ENCODE data around the gene SFTPB.
"Not testable (repeated sequence)": the region's sequence is repeated elsewhere in the genome, so short reads cannot be mapped to it uniquely, and the experiment has no call there.

Gene SFTPB

GRCh38 chr2:85673716-85674375 is 5.8 kb upstream of the SFTPB start:
- H3K4me3 ChIP-seq (ENCODE audit: low read depth, low read length): no peak overlapping the region
- TF ChIP-seq CTCF (IDR thresholded peaks at IDR 0.05; ENCODE audit: insufficient read depth, low read length, missing control alignments): no peak
- ChIA-PET POLR2A (no interaction called here), CTCF (interaction anchor here (1.0 to 16.4 kb wide), 10 partner anchors 10 to 143 kb away, joined by 3 to 207 read pairs (median 6); no protein-coding TSS in a partner anchor)
- DNase-seq (ENCODE audit: low read depth, low spot score): no peak

- POLR2A ChIA-PET: no interaction called here
- TF ChIP-seq CTCF (IDR thresholded peaks at IDR 0.05; ENCODE audit: insufficient read depth, low read length, missing control alignments): no peak
- CTCF ChIA-PET: interaction anchor here (1.1 to 16.4 kb wide), 4 partner anchors 12 to 43 kb away, joined by 5 to 207 read pairs (median 8); no protein-coding TSS in a partner anchor
- no peak for DNase-seq (ENCODE audit: low read depth, low spot score)
- no peak overlapping the region for H3K4me3 ChIP-seq (ENCODE audit: low read depth, low read length)
Observed at GRCh38 chr2:85672456-85672855, 4.5 kb upstream of the SFTPB start.

GRCh38 chr2:85670416-85670815 is 2.4 kb upstream of the SFTPB start:
- CTCF ChIA-PET: interaction anchor here (0.6 to 4.0 kb wide), 3 partner anchors 9 to 36 kb away, joined by 3 to 32 read pairs (median 6); no protein-coding TSS in a partner anchor
- H3K4me3 ChIP-seq (ENCODE audit: low read depth, low read length); DNase-seq (ENCODE audit: low read depth, low spot score); POLR2A ChIA-PET: not testable (repeated sequence)

- no peak for DNase-seq (ENCODE audit: low read depth, low spot score)
- POLR2A ChIA-PET: interaction anchor here (0.7 kb wide), 1 partner anchor 51 kb away, joined by 3 read pairs; no protein-coding TSS in a partner anchor
- CTCF ChIA-PET: interaction anchor here (1.1 to 4.0 kb wide), 3 partner anchors 10 to 37 kb away, joined by 3 to 32 read pairs (median 6); no protein-coding TSS in a partner anchor
- H3K4me3 ChIP-seq (ENCODE audit: low read depth, low read length): no peak overlapping the region
- TF ChIP-seq CTCF (IDR thresholded peaks at IDR 0.05; ENCODE audit: insufficient read depth, low read length, missing control alignments): no peak
Observed at GRCh38 chr2:85669549-85669948, 1.6 kb upstream of the SFTPB start.

- ChIA-PET CTCF (interaction anchor here (1.1 to 4.0 kb wide), 3 partner anchors 11 to 38 kb away, joined by 3 to 32 read pairs (median 6); no protein-coding TSS in a partner anchor), POLR2A (no interaction called here)
- no peak for TF ChIP-seq CTCF (IDR thresholded peaks at IDR 0.05; ENCODE audit: insufficient read depth, low read length, missing control alignments)
- no peak overlapping the region for H3K4me3 ChIP-seq (ENCODE audit: low read depth, low read length)
- no peak for DNase-seq (ENCODE audit: low read depth, low spot score)
Observed at GRCh38 chr2:85668857-85669142, 801 bp upstream of the SFTPB start.

GRCh38 chr2:85667561-85668008 is 414 bp downstream of the SFTPB start:
- TF ChIP-seq CTCF (IDR thresholded peaks at IDR 0.05; ENCODE audit: insufficient read depth, low read length, missing control alignments): no peak
- ChIA-PET CTCF (interaction anchor here (0.9 to 4.0 kb wide), 7 partner anchors 9 to 40 kb away, joined by 3 to 32 read pairs (median 5); no protein-coding TSS in a partner anchor), POLR2A (interaction anchor here (0.7 kb wide), 1 partner anchor 18 kb away, joined by 3 read pairs; no protein-coding TSS in a partner anchor)

More at GRCh38 chr2:85667561-85668008, 414 bp downstream of the SFTPB start:
- DNase-seq (ENCODE audit: low read depth, low spot score): no peak
- H3K4me3 ChIP-seq (ENCODE audit: low read depth, low read length): no peak overlapping the region

All from AG04449 (cell line).